Loucy (cell line): ENCODE measurements around the gene UBE2F.

ENCODE experiments used
- H2AFZ ChIP-seq: fragments of 200-600 bp; sonication (generic); 2 replicates; pipeline ENCODE4 v1.6.0; 2016; ENCODE audit warnings: antibody characterized with exemption, mild to moderate bottlenecking, low read length, moderate library complexity
- H3F3A ChIP-seq: fragments of 200-600 bp; 2 replicates; pipeline ENCODE4 v1.6.0; 2016; ENCODE audit warnings: antibody characterized with exemption, low read depth, mild to moderate bottlenecking
- H3K27me3 ChIP-seq: fragments of 200-600 bp; sonication (generic); 2 replicates; pipeline ENCODE4 v1.6.1; 2014; ENCODE audit warnings: low read length, mild to moderate bottlenecking; ENCODE audit not compliant: insufficient read depth, poor library complexity, severe bottlenecking
- H3K36me3 ChIP-seq: fragments of 200-600 bp; sonication (generic); 2 replicates; pipeline ENCODE4 v1.6.1; 2016; ENCODE audit warnings: low read length; ENCODE audit not compliant: insufficient read depth
- H3K4me1 ChIP-seq: fragments of 200-600 bp; sonication (generic); 2 replicates; pipeline ENCODE4 v1.5.1; 2014; ENCODE audit warnings: low read length, mild to moderate bottlenecking; ENCODE audit not compliant: insufficient read depth, poor library complexity, severe bottlenecking
- H3K4me2 ChIP-seq: fragments of 200-600 bp; sonication (generic); 2 replicates; pipeline ENCODE4 v1.6.0; 2014; ENCODE audit warnings: antibody characterized with exemption, low read length, low read depth, mild to moderate bottlenecking; ENCODE audit not compliant: poor library complexity, severe bottlenecking
- H3K4me3 ChIP-seq: fragments of 200-600 bp; sonication (generic); 2 replicates; pipeline ENCODE4 v1.5.1; 2014; ENCODE audit warnings: low read length, mild to moderate bottlenecking, mixed read lengths; ENCODE audit not compliant: poor library complexity, severe bottlenecking
- H3K79me2 ChIP-seq: fragments of 200-600 bp; sonication (generic); 2 replicates; pipeline ENCODE4 v1.6.1; 2014; ENCODE audit warnings: low read length; ENCODE audit not compliant: insufficient read depth
- H3K9ac ChIP-seq: fragments of 200-600 bp; sonication (generic); 2 replicates; pipeline ENCODE4 v1.6.0; 2014; ENCODE audit warnings: mild to moderate bottlenecking, low read depth, low read length, moderate library complexity; ENCODE audit not compliant: poor library complexity, severe bottlenecking
- H3K9me2 ChIP-seq: fragments of 200-600 bp; sonication (generic); replicated peaks from 2 replicates; pipeline ENCODE4 v1.6.1; 2016; ENCODE audit warnings: low read depth, low read length, mixed read lengths
- H3K9me3 ChIP-seq: fragments of 200-600 bp; sonication (generic); 2 replicates; pipeline ENCODE4 v1.6.1; 2014; ENCODE audit warnings: mild to moderate bottlenecking, antibody characterized with exemption, low read length, low read depth; ENCODE audit not compliant: insufficient read depth
- H4K20me1 ChIP-seq: fragments of 200-600 bp; sonication (generic); 2 replicates; pipeline ENCODE4 v1.6.0; 2014; ENCODE audit warnings: antibody characterized with exemption, low read length, mild to moderate bottlenecking; ENCODE audit not compliant: insufficient read depth, poor library complexity, severe bottlenecking
- EZH2phosphoT487 ChIP-seq: fragments of 200-600 bp; IDR thresholded peaks from 2 replicates; pipeline ENCODE4 v1.6.1; 2018; ENCODE audit warnings: antibody characterized with exemption, mild to moderate bottlenecking, moderate library complexity, borderline replicate concordance
- TF ChIP-seq, protein P1 (sequence below): fragments of 200-600 bp; sonication (generic); conservative IDR thresholded peaks from 2 replicates; pipeline ENCODE4 v1.5.1; 2014; ENCODE audit warnings: mild to moderate bottlenecking, antibody characterized with exemption, low read length

Gene UBE2F

GRCh38 chr2:238040918-238041317, 74.1 kb downstream of the UBE2F start:
- no peaks in the 10 kb centered on the region for H3K9me2 ChIP-seq

DNA sequence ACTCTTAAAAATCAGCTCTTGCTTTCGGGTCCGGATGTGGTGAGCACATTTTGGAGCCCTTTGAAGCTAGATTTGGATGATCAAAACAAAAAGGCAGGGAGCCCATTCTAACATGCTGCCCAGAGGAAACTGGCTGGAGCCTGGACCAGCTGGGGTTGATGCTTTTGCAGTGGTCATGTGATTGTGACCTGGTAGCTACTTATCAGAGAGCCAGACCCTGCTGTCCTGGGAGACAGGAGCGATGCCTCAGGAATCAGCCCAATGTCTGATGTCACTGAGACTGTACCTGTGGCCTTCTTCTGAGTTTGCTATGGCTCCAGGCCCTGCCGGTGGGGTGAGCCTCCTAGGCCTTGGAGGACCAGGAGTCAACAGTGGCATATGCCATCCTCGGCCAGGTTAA, 75.3 kb downstream of the UBE2F start:
- H3K4me2 ChIP-seq, result no peak overlapping the region
- TF ChIP-seq EZH2phosphoT487, result no peak
- TF ChIP-seq, protein P1, sequence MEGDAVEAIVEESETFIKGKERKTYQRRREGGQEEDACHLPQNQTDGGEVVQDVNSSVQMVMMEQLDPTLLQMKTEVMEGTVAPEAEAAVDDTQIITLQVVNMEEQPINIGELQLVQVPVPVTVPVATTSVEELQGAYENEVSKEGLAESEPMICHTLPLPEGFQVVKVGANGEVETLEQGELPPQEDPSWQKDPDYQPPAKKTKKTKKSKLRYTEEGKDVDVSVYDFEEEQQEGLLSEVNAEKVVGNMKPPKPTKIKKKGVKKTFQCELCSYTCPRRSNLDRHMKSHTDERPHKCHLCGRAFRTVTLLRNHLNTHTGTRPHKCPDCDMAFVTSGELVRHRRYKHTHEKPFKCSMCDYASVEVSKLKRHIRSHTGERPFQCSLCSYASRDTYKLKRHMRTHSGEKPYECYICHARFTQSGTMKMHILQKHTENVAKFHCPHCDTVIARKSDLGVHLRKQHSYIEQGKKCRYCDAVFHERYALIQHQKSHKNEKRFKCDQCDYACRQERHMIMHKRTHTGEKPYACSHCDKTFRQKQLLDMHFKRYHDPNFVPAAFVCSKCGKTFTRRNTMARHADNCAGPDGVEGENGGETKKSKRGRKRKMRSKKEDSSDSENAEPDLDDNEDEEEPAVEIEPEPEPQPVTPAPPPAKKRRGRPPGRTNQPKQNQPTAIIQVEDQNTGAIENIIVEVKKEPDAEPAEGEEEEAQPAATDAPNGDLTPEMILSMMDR, result no peak
- no peaks in the 10 kb centered on the region for H3K9me3 ChIP-seq
- no peaks in the 10 kb centered on the region for H3F3A ChIP-seq
- H3K9me2 ChIP-seq, result no peaks in the 10 kb centered on the region
- H3K4me3 ChIP-seq, result no peak overlapping the region
- no peak overlapping the region for H2AFZ ChIP-seq
- H3K79me2 ChIP-seq, result no peaks in the 10 kb centered on the region
- no peaks in the 10 kb centered on the region for H3K27me3 ChIP-seq
- no peaks in the 10 kb centered on the region for H4K20me1 ChIP-seq
- peaks cover 82% of the 10 kb centered on the region; the same call in 1 of the 2 replicates for H3K36me3 ChIP-seq
- H3K4me1 ChIP-seq, result no peaks in the 10 kb centered on the region
- no peak overlapping the region for H3K9ac ChIP-seq

More at GRCh38 chr2:238040918-238041317, 74.1 kb downstream of the UBE2F start:
- H3K79me2 ChIP-seq, result no peaks in the 10 kb centered on the region
- H3K9me3 ChIP-seq, result no peaks in the 10 kb centered on the region
- H3K36me3 ChIP-seq, result peaks cover 82% of the 10 kb centered on the region; the same call in 1 of the 2 replicates
- no peak overlapping the region for H3K9ac ChIP-seq
- H3F3A ChIP-seq, result no peaks in the 10 kb centered on the region
- no peaks in the 10 kb centered on the region for H4K20me1 ChIP-seq
- H3K4me1 ChIP-seq, result no peaks in the 10 kb centered on the region
- H3K27me3 ChIP-seq, result no peaks in the 10 kb centered on the region
- no peak overlapping the region for H3K4me2 ChIP-seq
- no peak overlapping the region for H2AFZ ChIP-seq
- no peak for TF ChIP-seq EZH2phosphoT487
- TF ChIP-seq, protein P1, result no peak
- no peak overlapping the region for H3K4me3 ChIP-seq

- no peak overlapping the region for H3K9ac ChIP-seq
- no peaks in the 10 kb centered on the region for H4K20me1 ChIP-seq
- no peaks in the 10 kb centered on the region for H3K9me2 ChIP-seq
- H2AFZ ChIP-seq, result no peak overlapping the region
- H3K79me2 ChIP-seq, result no peaks in the 10 kb centered on the region
- no peaks in the 10 kb centered on the region for H3F3A ChIP-seq
- TF ChIP-seq, protein P1, result no peak
- no peak for TF ChIP-seq EZH2phosphoT487
- H3K27me3 ChIP-seq, result no peaks in the 10 kb centered on the region
- H3K4me3 ChIP-seq, result no peak overlapping the region
- peaks cover 73% of the 10 kb centered on the region; the same call in 1 of the 2 replicates for H3K36me3 ChIP-seq
- H3K4me1 ChIP-seq, result no peaks in the 10 kb centered on the region
- no peaks in the 10 kb centered on the region for H3K9me3 ChIP-seq
- H3K4me2 ChIP-seq, result no peak overlapping the region
Measured at GRCh38 chr2:238042849-238043584, 76.2 kb downstream of the UBE2F start.
